Measurements from ENCODE around the gene CCDC6.
"Not testable (repeated sequence)": the region's sequence is repeated elsewhere in the genome, so short reads cannot be mapped to it uniquely, and the experiment has no call there.

- not testable (repeated sequence) for TF ChIP-seq CTCF, POLR2A (IDR thresholded peaks at IDR 0.05)
Observed at GRCh38 chr10:59876208-59876607, 30.1 kb downstream of the CCDC6 start.

All from testis (tissue), 2 donors.